Mononuclear cell (primary cell): ENCODE measurements around the gene ARSG. TPM values are rescaled to one million over a fixed set of nuclear protein-coding genes. Genes with fewer than 3 reads are reported as not detected.
"Not testable (repeated sequence)": the region's sequence is repeated elsewhere in the genome, so short reads cannot be mapped to it uniquely, and the experiment has no call there.

Source experiments
- H3K27me3 ChIP-seq: 2 replicates; pipeline ENCODE4 v1.6.0; 2011; ENCODE audit warnings: low read length, control low read depth; ENCODE audit not compliant: insufficient read depth
- H3K4me1 ChIP-seq: 2 replicates; pipeline ENCODE4 v1.5.1; 2011; ENCODE audit warnings: mild to moderate bottlenecking, low read length, control low read depth; ENCODE audit not compliant: insufficient read depth
- H3K4me3 ChIP-seq: 2 replicates; pipeline ENCODE4 v1.5.1; 2011; ENCODE audit warnings: mild to moderate bottlenecking, low read length, moderate library complexity
- H3K9me3 ChIP-seq: 2 replicates; pipeline ENCODE4 v1.5.1; 2011; ENCODE audit warnings: low read depth, mild to moderate bottlenecking, control low read depth, low read length
- total RNA-seq: library from RNA; depleted of rRNA; stranded (reverse); fragments of >200 nt; gene quantifications from one replicate; pipeline ENCODE4 v1.2.3, GENCODE V29; 2012

The ARSG gene
- total RNA-seq, 1 donor, result 18.5 TPM

GRCh38 chr17:68260051-68260762 lies 31.1 kb upstream of the ARSG start:
- no peaks in the 10 kb centered on the region for H3K9me3 ChIP-seq
- H3K4me1 ChIP-seq, result peaks cover 56% of the 10 kb centered on the region
- H3K27me3 ChIP-seq, result no peaks in the 10 kb centered on the region
- no peak overlapping the region for H3K4me3 ChIP-seq

GRCh38 chr17:68262467-68262866 lies 28.8 kb upstream of the ARSG start:
- not testable (repeated sequence) for H3K27me3 ChIP-seq, H3K4me3 ChIP-seq, H3K9me3 ChIP-seq
- peaks cover 36% of the 10 kb centered on the region for H3K4me1 ChIP-seq

GRCh38 chr17:68263101-68263681 lies 28.1 kb upstream of the ARSG start:
- not testable (repeated sequence) for H3K27me3 ChIP-seq, H3K4me3 ChIP-seq, H3K9me3 ChIP-seq
- peaks cover 31% of the 10 kb centered on the region for H3K4me1 ChIP-seq

GRCh38 chr17:68265833-68266232 lies 25.5 kb upstream of the ARSG start:
- H3K27me3 ChIP-seq, H3K4me3 ChIP-seq, H3K9me3 ChIP-seq: not testable (repeated sequence)
- peaks cover 13% of the 10 kb centered on the region for H3K4me1 ChIP-seq

- Histone ChIP-seq H3K4me1 (no peaks in the 10 kb centered on the region), H3K27me3 (no peaks in the 10 kb centered on the region), H3K9me3 (no peaks in the 10 kb centered on the region)
Measured at GRCh38 chr17:68273722-68274121, 17.6 kb upstream of the ARSG start.

GRCh38 chr17:68276339-68276738 lies 15.0 kb upstream of the ARSG start:
- not testable (repeated sequence) for H3K9me3 ChIP-seq, H3K4me3 ChIP-seq, H3K27me3 ChIP-seq, H3K4me1 ChIP-seq

More at GRCh38 chr17:68273722-68274121, 17.6 kb upstream of the ARSG start:
- no peak overlapping the region for H3K4me3 ChIP-seq

GRCh38 chr17:68277807-68278206 lies 13.5 kb upstream of the ARSG start:
- Histone ChIP-seq H3K4me3 (no peak overlapping the region), H3K4me1 (no peaks in the 10 kb centered on the region), H3K9me3 (no peaks in the 10 kb centered on the region), H3K27me3 (no peaks in the 10 kb centered on the region)

- not testable (repeated sequence) for H3K4me3 ChIP-seq, H3K9me3 ChIP-seq, H3K4me1 ChIP-seq, H3K27me3 ChIP-seq
Measured at GRCh38 chr17:68281965-68282364, 9.3 kb upstream of the ARSG start.

GRCh38 chr17:68288375-68288774 lies 2.9 kb upstream of the ARSG start:
- Histone ChIP-seq H3K27me3 (no peaks in the 10 kb centered on the region), H3K9me3 (no peaks in the 10 kb centered on the region), H3K4me3 (no peak overlapping the region), H3K4me1 (peaks cover 55% of the 10 kb centered on the region)

GRCh38 chr17:68288804-68289203 lies 2.5 kb upstream of the ARSG start:
- no peaks in the 10 kb centered on the region for H3K27me3 ChIP-seq
- no peaks in the 10 kb centered on the region for H3K9me3 ChIP-seq
- H3K4me3 ChIP-seq, result peak overlapping the region; percentile 88
- H3K4me1 ChIP-seq, result peaks cover 60% of the 10 kb centered on the region

GRCh38 chr17:68289473-68289872 lies 1.8 kb upstream of the ARSG start:
- Histone ChIP-seq H3K9me3 (no peaks in the 10 kb centered on the region), H3K4me1 (peaks cover 66% of the 10 kb centered on the region), H3K27me3 (no peaks in the 10 kb centered on the region), H3K4me3 (peak overlapping the region; percentile 88)

- H3K4me1 ChIP-seq, result peaks cover 71% of the 10 kb centered on the region
- H3K9me3 ChIP-seq, result no peaks in the 10 kb centered on the region
- H3K4me3 ChIP-seq, result peak overlapping the region; percentile 88
- H3K27me3 ChIP-seq, result no peaks in the 10 kb centered on the region
Measured at GRCh38 chr17:68289936-68290267, 1.4 kb upstream of the ARSG start.

- Histone ChIP-seq H3K4me1 (peaks cover 76% of the 10 kb centered on the region), H3K4me3 (peak overlapping the region; percentile 88), H3K9me3 (no peaks in the 10 kb centered on the region), H3K27me3 (no peaks in the 10 kb centered on the region)
Measured at GRCh38 chr17:68290268-68290954, 884 bp upstream of the ARSG start.

GRCh38 chr17:68291836-68292688 lies 767 bp downstream of the ARSG start:
- H3K9me3 ChIP-seq, result no peaks in the 10 kb centered on the region

GRCh38 chr17:68292689-68293040 lies 1.4 kb downstream of the ARSG start:
- no peaks in the 10 kb centered on the region for H3K9me3 ChIP-seq
- peaks cover 86% of the 10 kb centered on the region for H3K4me1 ChIP-seq
- no peaks in the 10 kb centered on the region for H3K27me3 ChIP-seq
- H3K4me3 ChIP-seq, result peak overlapping the region; percentile 88

More at GRCh38 chr17:68291836-68292688, 767 bp downstream of the ARSG start:
- H3K27me3 ChIP-seq, result no peaks in the 10 kb centered on the region
- peak overlapping the region; percentile 88 for H3K4me3 ChIP-seq
- H3K4me1 ChIP-seq, result peaks cover 86% of the 10 kb centered on the region
